OCI-LY3 (cell line): ENCODE measurements around the gene P2RY6.

Experiments
- CTCF ChIP-seq: fragments of 200-600, 300-600 bp; sonication (generic); IDR thresholded peaks from 2 replicates; pipeline ENCODE4 v1.5.1; 2014; ENCODE audit warnings: antibody characterized with exemption, low read length, low read depth
- EZH2phosphoT487 ChIP-seq: fragments of 200-600 bp; shearing (Covaris generic); IDR thresholded peaks from 2 replicates; pipeline ENCODE4 v1.6.1; 2018; ENCODE audit warnings: antibody characterized with exemption, mixed run types, low read depth

- TF ChIP-seq CTCF (no peak), EZH2phosphoT487 (no peak)
Measured at GRCh38 chr11:73270855-73271477, 1.2 kb upstream of the P2RY6 start.
